ENCODE results near the gene HENMT1.
"Not testable (repeated sequence)": the region's sequence is repeated elsewhere in the genome, so short reads cannot be mapped to it uniquely, and the experiment has no call there.

The HENMT1 gene

DNA sequence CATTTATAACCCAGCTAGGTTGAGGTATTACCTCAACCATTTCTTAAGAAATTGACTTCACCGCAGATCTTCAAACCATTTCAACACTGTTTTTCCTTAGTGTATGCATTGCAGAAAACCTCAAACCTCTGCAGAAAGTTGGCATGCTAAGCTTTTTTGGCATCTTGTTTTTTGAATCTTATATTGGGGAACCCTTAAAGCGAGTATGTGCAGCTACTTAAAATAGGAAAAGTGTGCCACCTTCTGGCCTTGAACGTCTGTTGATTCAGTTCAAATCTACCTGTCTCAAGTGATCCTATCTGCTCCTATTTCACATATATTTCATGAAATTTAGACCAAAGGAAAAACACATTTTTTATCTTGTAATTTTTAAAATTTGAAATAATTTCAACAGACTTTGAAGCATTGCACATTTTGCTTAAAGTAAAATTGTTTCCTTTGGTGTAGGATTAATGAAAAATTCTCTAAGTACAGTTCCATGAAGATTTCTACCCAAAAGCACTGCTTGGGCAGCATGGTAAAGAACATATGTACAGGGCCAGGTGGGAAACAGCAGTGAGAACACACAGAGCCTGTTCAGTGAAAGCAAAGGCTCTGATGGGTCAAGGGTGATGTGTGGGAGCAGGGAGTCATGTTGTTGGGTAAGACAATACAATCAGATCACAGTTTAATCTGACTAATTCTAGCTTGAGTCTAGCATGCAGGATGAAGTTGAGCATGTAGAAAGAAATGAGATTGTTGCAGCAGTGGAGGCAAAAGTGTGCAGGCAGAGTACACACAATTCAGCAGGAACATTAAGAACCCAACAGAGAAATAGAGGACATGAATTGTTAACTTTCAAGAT, 17.2 kb downstream of the HENMT1 start:
- peak; percentile 89 to 90 for DNase-seq (ENCODE audit: low read depth in 2 of 2)
- H3K4me3 ChIP-seq (replicated peaks in 1 of 2; ENCODE audit: low read depth in 2 of 2, low read length in 2 of 2), result no peak overlapping the region
- TF ChIP-seq, protein P1, sequence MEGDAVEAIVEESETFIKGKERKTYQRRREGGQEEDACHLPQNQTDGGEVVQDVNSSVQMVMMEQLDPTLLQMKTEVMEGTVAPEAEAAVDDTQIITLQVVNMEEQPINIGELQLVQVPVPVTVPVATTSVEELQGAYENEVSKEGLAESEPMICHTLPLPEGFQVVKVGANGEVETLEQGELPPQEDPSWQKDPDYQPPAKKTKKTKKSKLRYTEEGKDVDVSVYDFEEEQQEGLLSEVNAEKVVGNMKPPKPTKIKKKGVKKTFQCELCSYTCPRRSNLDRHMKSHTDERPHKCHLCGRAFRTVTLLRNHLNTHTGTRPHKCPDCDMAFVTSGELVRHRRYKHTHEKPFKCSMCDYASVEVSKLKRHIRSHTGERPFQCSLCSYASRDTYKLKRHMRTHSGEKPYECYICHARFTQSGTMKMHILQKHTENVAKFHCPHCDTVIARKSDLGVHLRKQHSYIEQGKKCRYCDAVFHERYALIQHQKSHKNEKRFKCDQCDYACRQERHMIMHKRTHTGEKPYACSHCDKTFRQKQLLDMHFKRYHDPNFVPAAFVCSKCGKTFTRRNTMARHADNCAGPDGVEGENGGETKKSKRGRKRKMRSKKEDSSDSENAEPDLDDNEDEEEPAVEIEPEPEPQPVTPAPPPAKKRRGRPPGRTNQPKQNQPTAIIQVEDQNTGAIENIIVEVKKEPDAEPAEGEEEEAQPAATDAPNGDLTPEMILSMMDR (IDR thresholded peaks at IDR 0.05; ENCODE audit: low read depth, low read length), result peak; percentile 54

- H3K4me3 ChIP-seq (replicated peaks in 1 of 2; ENCODE audit: low read depth in 2 of 2, low read length in 2 of 2); DNase-seq (ENCODE audit: low read depth in 2 of 2): not testable (repeated sequence)
Observed at GRCh38 chr1:108640863-108641262, 20.0 kb downstream of the HENMT1 start.

DNA sequence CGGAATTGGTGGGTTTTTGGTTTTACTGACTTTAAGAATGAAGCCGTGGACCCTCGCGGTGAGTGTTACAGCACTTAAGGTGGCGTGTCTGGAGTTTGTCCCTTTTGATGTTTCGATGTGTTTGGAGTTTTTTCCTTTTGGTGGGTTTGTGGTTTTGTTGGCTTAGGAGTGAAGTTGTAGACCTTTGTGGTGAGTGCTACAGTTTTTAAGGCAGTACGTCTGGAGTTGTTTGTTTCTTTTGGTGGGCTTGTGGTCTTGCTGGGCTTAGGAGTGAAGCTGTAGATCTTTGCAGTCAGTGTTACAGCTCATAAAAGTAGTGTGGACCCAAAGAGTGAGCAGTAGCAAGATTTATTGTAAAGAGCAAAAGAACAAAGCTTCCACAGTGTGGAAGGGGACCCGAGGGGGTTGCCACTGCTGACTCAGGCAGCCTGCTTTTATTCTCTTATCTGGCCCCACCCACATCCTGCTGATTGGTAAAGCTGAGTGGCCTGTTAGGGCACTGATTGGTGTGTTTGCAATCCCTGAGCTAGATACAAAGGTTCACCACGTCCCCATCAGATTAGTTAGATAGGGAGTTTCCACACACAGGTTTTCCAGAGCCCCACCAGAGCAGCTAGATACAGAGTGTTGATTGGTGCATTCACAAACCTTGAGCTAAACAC, 20.9 kb downstream of the HENMT1 start:
- no peak overlapping the region for H3K4me3 ChIP-seq (replicated peaks in 1 of 2; ENCODE audit: low read depth in 2 of 2, low read length in 2 of 2)
- TF ChIP-seq, protein P1 (IDR thresholded peaks at IDR 0.05; ENCODE audit: low read depth, low read length), result no peak
- DNase-seq (ENCODE audit: low read depth in 2 of 2), result no peak

GRCh38 chr1:108636876-108637275, 24.0 kb downstream of the HENMT1 start:
- peak in 1 of 2 donors; percentile 60 for DNase-seq (ENCODE audit: low read depth in 2 of 2)
- H3K4me3 ChIP-seq (replicated peaks in 1 of 2; ENCODE audit: low read depth in 2 of 2, low read length in 2 of 2), result no peak overlapping the region
- TF ChIP-seq, protein P1 (IDR thresholded peaks at IDR 0.05; ENCODE audit: low read depth, low read length), result no peak

DNA sequence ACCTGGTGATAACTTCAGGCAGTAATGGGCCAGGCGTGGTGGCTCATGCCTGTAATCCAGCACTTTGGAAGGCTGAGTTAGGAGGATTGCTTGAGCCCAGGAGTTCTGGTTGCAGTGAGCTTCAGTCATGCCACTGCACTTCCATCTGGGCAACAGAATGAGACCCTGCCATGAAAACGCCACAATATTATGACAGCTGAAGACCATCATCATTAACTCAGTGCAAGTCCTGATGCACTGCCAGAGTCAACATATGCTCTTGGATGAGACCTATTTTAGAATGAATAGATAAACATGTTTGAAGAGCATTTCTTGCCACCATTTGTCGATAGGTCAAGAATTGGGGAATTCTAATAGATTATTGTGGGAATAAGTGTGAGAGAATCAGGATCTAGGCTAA, 26.4 kb downstream of the HENMT1 start:
- TF ChIP-seq, protein P1 (IDR thresholded peaks at IDR 0.05; ENCODE audit: low read depth, low read length), result no peak
- no peak for DNase-seq (ENCODE audit: low read depth in 2 of 2)
- H3K4me3 ChIP-seq (replicated peaks in 1 of 2; ENCODE audit: low read depth in 2 of 2, low read length in 2 of 2), result no peak overlapping the region

DNA sequence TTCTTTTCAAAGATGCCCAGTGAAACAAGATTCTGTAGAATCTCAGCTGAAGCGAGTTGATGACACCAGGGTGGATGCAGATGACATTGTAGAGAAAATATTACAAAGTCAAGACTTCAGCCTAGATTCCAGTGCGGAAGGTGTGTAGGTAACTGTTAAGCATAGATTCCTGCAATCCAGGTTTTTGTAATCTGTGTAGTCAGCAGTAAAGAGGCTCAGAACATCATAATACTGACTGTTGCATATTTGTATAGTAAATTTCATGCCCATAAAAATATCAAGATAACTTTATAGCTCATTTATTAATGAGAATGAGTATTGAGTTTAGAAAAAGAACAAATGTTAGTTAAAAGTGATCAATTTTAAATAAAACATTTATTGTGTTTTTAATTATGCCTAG, 32.2 kb downstream of the HENMT1 start:
- TF ChIP-seq, protein P1 (IDR thresholded peaks at IDR 0.05; ENCODE audit: low read depth, low read length), result no peak
- no peak for DNase-seq (ENCODE audit: low read depth in 2 of 2)
- no peak overlapping the region for H3K4me3 ChIP-seq (replicated peaks in 1 of 2; ENCODE audit: low read depth in 2 of 2, low read length in 2 of 2)

GRCh38 chr1:108627951-108628350, 32.9 kb downstream of the HENMT1 start:
- TF ChIP-seq, protein P1 (IDR thresholded peaks at IDR 0.05; ENCODE audit: low read depth, low read length), result no peak
- H3K4me3 ChIP-seq (replicated peaks in 1 of 2; ENCODE audit: low read depth in 2 of 2, low read length in 2 of 2), result no peak overlapping the region
- no peak for DNase-seq (ENCODE audit: low read depth in 2 of 2)
